Loucy (cell line): ENCODE data around the gene ATG16L1.
A peak's percentile ranks its signal among the peaks of the same experiment; 100 is the strongest.

Source experiments
- H2AFZ ChIP-seq: fragments of 200-600 bp; sonication (generic); 2 replicates; pipeline ENCODE4 v1.6.0; 2016; ENCODE audit warnings: antibody characterized with exemption, mild to moderate bottlenecking, low read length, moderate library complexity
- H3F3A ChIP-seq: fragments of 200-600 bp; 2 replicates; pipeline ENCODE4 v1.6.0; 2016; ENCODE audit warnings: antibody characterized with exemption, low read depth, mild to moderate bottlenecking
- H3K27me3 ChIP-seq: fragments of 200-600 bp; sonication (generic); 2 replicates; pipeline ENCODE4 v1.6.1; 2014; ENCODE audit warnings: low read length, mild to moderate bottlenecking; ENCODE audit not compliant: insufficient read depth, poor library complexity, severe bottlenecking
- H3K36me3 ChIP-seq: fragments of 200-600 bp; sonication (generic); 2 replicates; pipeline ENCODE4 v1.6.1; 2016; ENCODE audit warnings: low read length; ENCODE audit not compliant: insufficient read depth
- H3K4me1 ChIP-seq: fragments of 200-600 bp; sonication (generic); 2 replicates; pipeline ENCODE4 v1.5.1; 2014; ENCODE audit warnings: low read length, mild to moderate bottlenecking; ENCODE audit not compliant: insufficient read depth, poor library complexity, severe bottlenecking
- H3K4me2 ChIP-seq: fragments of 200-600 bp; sonication (generic); 2 replicates; pipeline ENCODE4 v1.6.0; 2014; ENCODE audit warnings: antibody characterized with exemption, low read length, low read depth, mild to moderate bottlenecking; ENCODE audit not compliant: poor library complexity, severe bottlenecking
- H3K4me3 ChIP-seq: fragments of 200-600 bp; sonication (generic); 2 replicates; pipeline ENCODE4 v1.5.1; 2014; ENCODE audit warnings: low read length, mild to moderate bottlenecking, mixed read lengths; ENCODE audit not compliant: poor library complexity, severe bottlenecking
- H3K79me2 ChIP-seq: fragments of 200-600 bp; sonication (generic); 2 replicates; pipeline ENCODE4 v1.6.1; 2014; ENCODE audit warnings: low read length; ENCODE audit not compliant: insufficient read depth
- H3K9ac ChIP-seq: fragments of 200-600 bp; sonication (generic); 2 replicates; pipeline ENCODE4 v1.6.0; 2014; ENCODE audit warnings: mild to moderate bottlenecking, low read depth, low read length, moderate library complexity; ENCODE audit not compliant: poor library complexity, severe bottlenecking
- H3K9me2 ChIP-seq: fragments of 200-600 bp; sonication (generic); replicated peaks from 2 replicates; pipeline ENCODE4 v1.6.1; 2016; ENCODE audit warnings: low read depth, low read length, mixed read lengths
- H3K9me3 ChIP-seq: fragments of 200-600 bp; sonication (generic); 2 replicates; pipeline ENCODE4 v1.6.1; 2014; ENCODE audit warnings: mild to moderate bottlenecking, antibody characterized with exemption, low read length, low read depth; ENCODE audit not compliant: insufficient read depth
- H4K20me1 ChIP-seq: fragments of 200-600 bp; sonication (generic); 2 replicates; pipeline ENCODE4 v1.6.0; 2014; ENCODE audit warnings: antibody characterized with exemption, low read length, mild to moderate bottlenecking; ENCODE audit not compliant: insufficient read depth, poor library complexity, severe bottlenecking
- CTCF ChIP-seq: fragments of 200-600 bp; sonication (generic); conservative IDR thresholded peaks from 2 replicates; pipeline ENCODE4 v1.5.1; 2014; ENCODE audit warnings: mild to moderate bottlenecking, antibody characterized with exemption, low read length
- EZH2phosphoT487 ChIP-seq: fragments of 200-600 bp; IDR thresholded peaks from 2 replicates; pipeline ENCODE4 v1.6.1; 2018; ENCODE audit warnings: antibody characterized with exemption, mild to moderate bottlenecking, moderate library complexity, borderline replicate concordance

The ATG16L1 gene

GRCh38 chr2:233250985-233251305, 528 bp upstream of the ATG16L1 start:
- peak overlapping the region; percentile 57 for H3K4me2 ChIP-seq

GRCh38 chr2:233252227-233252626, 754 bp downstream of the ATG16L1 start:
- TF ChIP-seq EZH2phosphoT487 (no peak), CTCF (no peak)
- peak overlapping the region; percentile 80 for H3K9ac ChIP-seq
- no peaks in the 10 kb centered on the region for H3K27me3 ChIP-seq
- H4K20me1 ChIP-seq = peaks cover 35% of the 10 kb centered on the region
- H3K36me3 ChIP-seq = peaks cover 13% of the 10 kb centered on the region; the same call in 1 of the 2 replicates
- H2AFZ ChIP-seq = peak overlapping the region; percentile 90
- H3K4me3 ChIP-seq = peak overlapping the region; percentile 84
- H3K4me2 ChIP-seq = peak overlapping the region; percentile 94
- peaks cover 54% of the 10 kb centered on the region for H3K79me2 ChIP-seq
- no peaks in the 10 kb centered on the region for H3K9me3 ChIP-seq
- H3F3A ChIP-seq = no peaks in the 10 kb centered on the region
- H3K4me1 ChIP-seq = peaks cover 32% of the 10 kb centered on the region
- no peaks in the 10 kb centered on the region for H3K9me2 ChIP-seq

More at GRCh38 chr2:233250985-233251305, 528 bp upstream of the ATG16L1 start:
- Histone ChIP-seq H3K4me3 (peak overlapping the region; percentile 84), H3K79me2 (peaks cover 43% of the 10 kb centered on the region), H2AFZ (peak overlapping the region; percentile 78), H3K27me3 (no peaks in the 10 kb centered on the region), H3K9me2 (no peaks in the 10 kb centered on the region), H3K9me3 (no peaks in the 10 kb centered on the region), H3K36me3 (peaks cover under 1% of the 10 kb centered on the region; the same call in 1 of the 2 replicates), H3K4me1 (peaks cover 32% of the 10 kb centered on the region), H3F3A (no peaks in the 10 kb centered on the region), H3K9ac (peak overlapping the region; percentile 80), H4K20me1 (peaks cover 32% of the 10 kb centered on the region)
- TF ChIP-seq CTCF (no peak), EZH2phosphoT487 (no peak)

- no peak overlapping the region for H3K9ac ChIP-seq
- H3K4me3 ChIP-seq = peak overlapping the region; percentile 17
- no peaks in the 10 kb centered on the region for H3K9me3 ChIP-seq
- no peaks in the 10 kb centered on the region for H3K27me3 ChIP-seq
- peak overlapping the region; percentile 94 for H3K4me2 ChIP-seq
- peaks cover 35% of the 10 kb centered on the region for H4K20me1 ChIP-seq
- no peak for TF ChIP-seq CTCF
- TF ChIP-seq EZH2phosphoT487 = no peak
- no peaks in the 10 kb centered on the region for H3K9me2 ChIP-seq
- H3K36me3 ChIP-seq = peaks cover 35% of the 10 kb centered on the region; the same call in 1 of the 2 replicates
- H3F3A ChIP-seq = no peaks in the 10 kb centered on the region
- no peak overlapping the region for H2AFZ ChIP-seq
- H3K79me2 ChIP-seq = peaks cover 76% of the 10 kb centered on the region
- H3K4me1 ChIP-seq = peaks cover 43% of the 10 kb centered on the region
These were observed 3.7 kb downstream of the ATG16L1 start for GRCh38 chr2:233255151-233255550.
